Ramos (cell line): ENCODE data around the gene LETM1.

ENCODE experiments used
- in situ Hi-C: fragments of 300-500 bp; cut with MboI; formaldehyde crosslinking; loops from one replicate; pipeline ENCODE4 v1.14.3; 2022; ENCODE audit warnings: low sequenced_read_pairs; ENCODE audit not compliant: unreplicated experiment

LETM1 gene

DNA sequence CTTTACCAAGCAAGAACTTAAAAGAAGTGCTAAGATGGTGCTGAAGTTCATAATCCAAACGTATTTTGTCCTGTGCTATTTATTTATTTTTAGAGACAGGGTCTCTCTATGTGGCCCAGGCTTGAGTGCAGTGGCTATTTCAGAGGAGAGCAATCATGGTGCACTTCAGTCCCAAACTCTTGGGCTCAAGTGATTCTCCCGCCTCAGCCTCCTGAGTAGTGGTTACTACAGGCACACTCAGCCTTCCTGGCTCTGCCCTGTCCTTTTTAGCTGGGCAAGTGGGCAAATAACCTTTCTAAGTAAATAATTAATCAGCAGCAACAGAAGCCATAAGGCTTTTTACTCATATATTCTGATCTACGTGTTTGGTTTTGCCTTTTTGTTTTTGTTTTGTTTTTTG, 17.8 kb upstream of the LETM1 start:
- in situ Hi-C loops: no loop called here

DNA sequence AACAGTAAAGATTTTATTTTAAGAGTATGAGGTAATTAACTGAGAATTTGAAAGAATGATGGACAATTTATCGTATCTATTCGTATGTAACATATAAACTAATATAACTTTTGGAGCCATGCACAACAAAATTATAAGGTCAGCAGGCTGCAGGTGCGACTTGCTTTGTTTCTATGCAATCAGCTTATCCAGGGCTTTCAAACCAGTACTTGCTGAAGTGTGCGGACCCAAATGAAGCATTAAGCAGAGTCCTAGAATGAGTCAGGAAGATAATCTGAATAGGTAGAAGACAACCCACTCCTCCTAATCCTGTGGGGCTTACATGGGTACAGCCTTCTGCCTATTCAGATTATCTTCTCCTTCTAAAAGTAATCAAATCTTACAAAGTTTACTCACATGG, 17.3 kb upstream of the LETM1 start:
- in situ Hi-C loops: no loop called here

- in situ Hi-C loops: no loop called here
Measured at GRCh38 chr4:1872870-1873269, 16.9 kb upstream of the LETM1 start.

- in situ Hi-C loops: no loop called here
Measured at GRCh38 chr4:1871471-1872021, 15.6 kb upstream of the LETM1 start.

DNA sequence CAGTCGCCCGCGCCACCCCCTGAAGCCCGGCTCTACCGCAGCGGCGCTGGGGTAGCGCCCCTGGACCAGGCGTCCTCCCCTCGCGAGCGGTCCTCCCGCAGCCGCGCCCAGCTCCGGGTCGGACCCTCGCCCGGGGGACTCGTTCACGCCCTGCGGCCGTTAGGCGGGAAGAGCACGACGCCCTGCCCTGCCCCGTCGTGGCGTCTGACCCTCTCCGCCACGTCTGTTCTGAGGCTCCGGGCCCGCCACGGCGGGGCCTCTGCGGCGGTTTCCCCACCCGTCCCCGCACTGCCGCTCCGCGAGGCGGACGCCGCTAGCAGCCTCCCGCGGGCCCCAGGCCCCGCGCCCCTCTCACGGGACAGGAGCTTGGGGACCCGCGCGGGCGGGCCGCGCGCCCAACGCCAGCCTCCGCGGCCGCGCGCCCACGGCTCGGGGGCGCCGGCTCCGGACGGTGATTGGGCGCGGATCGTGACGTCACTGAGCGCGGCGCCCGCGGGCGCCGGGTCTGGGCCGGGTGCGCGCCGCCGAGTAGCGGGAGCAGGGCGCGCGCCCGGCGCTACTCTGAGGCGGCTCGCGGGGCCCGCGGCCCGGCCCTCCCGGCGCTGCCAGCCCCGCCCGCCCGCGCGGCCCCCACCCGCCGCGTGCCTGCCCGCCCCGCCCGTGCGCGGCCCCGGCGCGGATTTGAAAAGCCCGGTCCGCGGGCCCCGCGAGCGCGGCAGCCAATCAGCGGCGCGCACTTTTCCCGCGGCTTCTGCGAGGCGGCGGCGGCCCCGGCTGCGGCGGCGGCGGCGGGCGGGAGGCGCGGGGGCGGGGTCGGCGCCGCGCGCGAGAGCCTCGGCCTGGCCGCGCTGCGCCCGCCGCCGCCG, 14.9 kb upstream of the LETM1 start, which contains the start of gene NSD2:
NSD2 (plus strand) TSS at position 816 of the 866 bp plus-strand sequence. CDS start 29,262 bp downstream, outside the sequence.
- in situ Hi-C loops: no loop called here

- in situ Hi-C loops: no loop called here
Measured at GRCh38 chr4:1870328-1870577, 14.3 kb upstream of the LETM1 start.

GRCh38 chr4:1869530-1870327, 13.8 kb upstream of the LETM1 start:
- in situ Hi-C loops: no loop called here

GRCh38 chr4:1868912-1869311, 13.0 kb upstream of the LETM1 start:
- in situ Hi-C loops: no loop called here

DNA sequence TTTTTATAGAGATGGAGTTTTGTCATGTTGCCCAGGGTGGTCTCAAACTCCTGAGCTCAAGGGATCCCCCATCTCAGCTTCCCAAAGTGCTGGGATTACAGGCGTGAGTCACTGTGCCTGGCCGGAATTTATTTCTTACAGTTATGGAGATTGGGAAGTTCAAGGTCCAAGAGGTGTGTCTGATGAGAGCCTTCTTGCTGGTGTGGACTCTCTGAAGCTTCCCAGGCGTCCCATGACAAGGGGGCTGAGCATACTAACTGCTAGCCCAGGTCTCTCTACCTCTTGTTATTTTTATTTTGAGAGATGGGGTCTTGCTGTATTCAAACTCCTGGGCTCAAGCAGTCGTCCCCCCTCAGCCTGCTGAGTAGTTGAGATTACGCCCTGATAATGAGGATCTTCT, 12.3 kb upstream of the LETM1 start:
- in situ Hi-C loops: no loop called here

DNA sequence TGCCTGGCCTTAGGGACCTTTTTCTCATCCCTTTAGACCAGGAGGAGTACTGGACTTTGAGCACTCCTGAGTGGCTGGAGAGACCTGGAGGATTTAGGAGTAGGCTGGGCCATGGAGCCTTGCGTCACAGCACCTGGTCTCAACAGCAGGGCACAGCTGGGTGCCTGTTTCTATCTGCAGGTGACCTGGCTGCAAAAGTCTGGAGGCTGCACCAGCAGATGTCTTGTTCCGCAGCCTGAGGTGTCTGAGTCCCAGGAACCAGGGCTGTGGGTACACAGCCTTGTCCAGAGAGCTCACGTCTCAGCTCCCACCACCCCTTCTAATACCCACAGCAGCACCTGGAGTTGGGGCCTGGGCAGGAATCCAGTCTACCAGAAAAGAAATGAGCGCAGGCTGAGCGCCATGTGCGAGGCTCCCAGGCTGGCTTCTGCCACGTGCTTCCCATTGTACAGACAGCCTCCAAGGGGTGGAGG, 10.3 kb upstream of the LETM1 start:
- in situ Hi-C loops: no loop called here

DNA sequence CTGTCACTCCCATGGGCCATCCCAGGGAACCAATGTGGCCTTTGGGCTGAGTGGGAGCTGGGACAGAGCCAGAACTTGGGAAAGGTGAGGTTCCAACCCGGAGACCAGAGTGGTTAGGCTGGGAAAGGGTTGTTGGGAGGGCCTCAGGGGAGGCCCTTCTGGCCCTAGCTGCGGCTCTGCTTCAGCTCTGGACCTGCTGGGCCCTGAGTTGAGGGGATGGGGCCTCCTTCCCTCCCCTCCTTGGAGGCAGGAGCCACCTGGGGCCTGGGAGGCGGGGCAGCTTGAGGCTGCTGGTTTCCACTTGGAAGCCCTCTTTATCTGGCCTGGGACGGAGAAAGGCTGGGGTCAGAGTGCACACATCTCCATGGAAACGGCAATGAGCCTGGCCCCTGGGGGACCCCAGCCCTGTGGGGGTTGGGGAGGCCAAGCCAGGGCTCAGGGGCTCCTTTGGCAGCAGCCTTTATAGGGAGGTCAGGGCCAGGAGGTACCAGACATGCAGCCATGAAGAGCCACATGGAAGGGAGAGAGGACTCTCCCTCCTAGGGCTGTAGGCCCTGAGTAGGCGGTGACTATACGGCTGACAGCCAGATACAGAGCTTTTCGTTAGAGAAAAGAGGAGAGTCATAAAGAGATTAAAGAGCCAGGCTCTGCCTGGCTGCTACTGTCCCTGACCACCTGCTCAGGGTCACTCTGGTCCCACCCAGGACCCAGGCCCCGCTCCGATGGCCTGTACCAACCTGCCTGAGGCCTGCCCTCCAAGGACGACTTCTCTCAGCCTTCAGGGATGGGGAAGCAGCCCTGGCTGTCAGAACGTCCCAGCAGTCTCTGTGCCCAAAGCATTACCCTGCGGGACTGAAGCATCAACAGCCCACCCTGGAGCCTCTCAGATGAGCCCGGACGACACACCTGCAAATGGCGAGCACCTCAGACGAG, 8.4 kb upstream of the LETM1 start:
- in situ Hi-C loops: no loop called here

- in situ Hi-C loops: no loop called here
Measured at GRCh38 chr4:1863297-1864033, 7.5 kb upstream of the LETM1 start.

GRCh38 chr4:1862961-1863296, 7.0 kb upstream of the LETM1 start:
- in situ Hi-C loops: no loop called here

DNA sequence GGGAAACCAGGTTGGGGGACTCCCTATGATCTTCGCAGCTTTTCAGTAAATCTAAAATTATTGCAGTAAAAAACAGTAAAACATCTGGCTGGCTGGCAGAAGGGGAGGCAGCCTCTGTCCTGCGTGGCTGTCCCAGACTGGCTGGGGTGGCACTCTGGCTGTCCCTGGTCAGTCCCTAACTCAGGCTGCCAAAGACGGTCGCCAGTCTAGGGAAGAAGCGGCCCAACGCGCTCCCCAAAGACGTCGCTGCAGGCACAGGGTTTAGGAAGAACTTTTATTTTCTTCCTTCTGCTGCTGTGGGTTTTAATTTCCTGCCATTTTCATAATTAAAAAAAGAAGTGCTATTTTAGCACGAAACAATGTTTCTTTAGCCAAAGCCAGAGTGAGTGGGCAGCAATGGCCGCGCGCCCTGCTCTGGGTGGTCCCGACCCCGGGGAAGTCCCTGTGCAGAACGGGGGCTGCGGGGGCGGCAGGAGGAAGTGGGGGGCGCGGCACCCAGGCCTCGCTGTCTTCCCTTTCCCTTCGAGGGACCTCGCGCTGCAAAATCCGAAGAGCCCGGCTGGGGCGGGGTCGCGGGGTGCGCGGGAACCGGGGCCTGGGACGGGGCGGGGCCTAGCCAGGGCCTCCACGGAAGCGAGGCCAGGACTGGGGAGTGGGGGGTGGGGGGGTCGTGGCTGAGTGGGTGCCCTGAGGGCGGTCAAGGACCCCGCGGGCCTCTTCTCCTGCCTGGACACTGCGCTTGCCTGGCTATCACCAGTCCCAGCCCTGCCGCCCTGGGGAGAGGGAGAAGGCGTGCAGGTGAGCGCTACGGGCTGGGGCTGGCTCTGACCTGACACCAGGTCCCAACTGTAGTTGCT, 6.3 kb upstream of the LETM1 start:
- in situ Hi-C loops: no loop called here

GRCh38 chr4:1859389-1859753, 3.4 kb upstream of the LETM1 start:
- in situ Hi-C loops: no loop called here

- in situ Hi-C loops: no loop called here
Measured at GRCh38 chr4:1857931-1858330, 2.0 kb upstream of the LETM1 start.

DNA sequence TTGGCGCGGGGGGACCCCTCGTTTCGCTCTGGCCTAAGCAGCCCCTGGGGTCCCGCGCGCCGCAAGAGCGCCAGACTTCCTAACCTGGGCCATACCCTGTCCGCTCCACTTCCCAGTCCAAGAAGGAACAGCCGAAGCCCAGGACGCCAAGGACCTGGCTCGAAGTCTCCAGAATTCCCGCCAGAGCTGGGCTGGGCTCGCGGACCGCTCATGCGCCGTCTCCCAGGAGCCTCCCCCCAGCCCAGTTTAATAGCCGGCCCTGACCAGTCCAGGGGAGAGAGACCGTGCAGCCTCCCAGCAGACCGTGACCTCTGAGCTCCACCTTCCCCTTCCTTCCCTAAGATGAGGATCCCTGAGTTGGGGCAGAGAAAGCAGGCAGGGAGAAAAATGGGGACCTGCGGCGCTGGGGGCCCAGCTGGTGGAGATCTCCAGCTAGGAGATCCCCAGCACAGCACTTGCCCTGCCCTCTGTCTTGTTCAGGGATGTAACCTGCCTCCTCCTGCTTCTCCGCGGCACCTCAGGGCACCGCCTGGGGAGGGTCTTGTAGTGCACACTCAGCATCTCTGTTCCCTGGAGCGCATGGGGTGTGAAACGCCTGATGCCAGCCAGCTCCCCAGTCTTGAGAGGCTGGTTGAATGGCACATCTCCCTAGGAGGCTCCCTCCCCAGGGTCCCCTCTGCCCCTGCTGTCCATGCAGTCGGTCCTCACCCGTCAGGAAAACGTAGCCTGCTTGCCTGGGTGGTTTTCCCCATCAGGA, 1.2 kb upstream of the LETM1 start:
- in situ Hi-C loops: no loop called here
